ENCODE data around the gene TLCD2. TPM values are rescaled to one million over a fixed set of nuclear protein-coding genes. Genes with fewer than 3 reads are reported as not detected.

Gene TLCD2
- total and polyA plus RNA-seq, 9 of the 15 experiments (the other 6 are each of a cell fraction or from before 2014, with no cell fraction given) = 0.10 to 0.89 (median 0.58) TPM

DNA sequence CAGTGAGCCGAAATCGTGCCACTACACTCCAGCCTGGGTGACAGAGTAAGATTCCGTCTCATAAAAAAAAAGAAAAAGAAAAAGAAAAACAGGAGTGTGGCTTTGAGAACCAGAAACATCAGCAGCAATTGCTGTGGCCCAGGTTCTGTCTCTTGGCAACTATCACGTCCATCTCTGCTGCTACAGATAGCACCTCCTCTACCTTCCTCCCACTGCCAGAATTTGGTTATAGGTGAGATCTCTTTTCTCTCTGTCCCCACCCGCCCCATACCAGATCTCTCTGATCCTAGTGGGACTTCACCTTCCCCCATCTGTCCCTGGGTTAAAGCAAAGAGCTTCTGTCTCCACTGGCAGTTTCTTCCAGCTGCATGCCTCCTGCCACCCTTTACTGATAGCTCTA, 3.1 kb downstream of the TLCD2 start (continued):
- TF ChIP-seq, protein P1, sequence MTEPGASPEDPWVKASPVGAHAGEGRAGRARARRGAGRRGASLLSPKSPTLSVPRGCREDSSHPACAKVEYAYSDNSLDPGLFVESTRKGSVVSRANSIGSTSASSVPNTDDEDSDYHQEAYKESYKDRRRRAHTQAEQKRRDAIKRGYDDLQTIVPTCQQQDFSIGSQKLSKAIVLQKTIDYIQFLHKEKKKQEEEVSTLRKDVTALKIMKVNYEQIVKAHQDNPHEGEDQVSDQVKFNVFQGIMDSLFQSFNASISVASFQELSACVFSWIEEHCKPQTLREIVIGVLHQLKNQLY (CRISPR knock-in tag; conservative IDR thresholded peaks at IDR 0.05) = no peak

- Histone ChIP-seq H4K20me1 (replicated peaks; ENCODE audit: control insufficient read depth, insufficient read depth, low read length) (no peaks in the 10 kb centered on the region), H3K4me2 (ENCODE audit: insufficient read depth, low read length) (peak overlapping the region; percentile 26), H2AFZ (ENCODE audit: low read depth, low read length) (peak overlapping the region; percentile 48; the same call in 1 of the 2 replicates), H3K27ac (ENCODE audit: extremely low read depth, low read depth, low read length) (no peak overlapping the region), H3K79me2 (ENCODE audit: control insufficient read depth, insufficient read depth, low read length) (no peaks in the 10 kb centered on the region), H3K36me3 (ENCODE audit: control insufficient read depth, insufficient read depth, low read length) (no peaks in the 10 kb centered on the region), H3K4me3 (no peak overlapping the region), H3K27me3 (ENCODE audit: control insufficient read depth in 2 of 2, insufficient read depth in 2 of 2, low read length in 2 of 2) (no peaks in the 10 kb centered on the region), H3K9ac (ENCODE audit: insufficient read depth in 1 of 2, low read depth in 2 of 2, low read length in 2 of 2) (no peak overlapping the region), H3K4me1 (replicated peaks in 1 of 2; ENCODE audit: control insufficient read depth in 2 of 2, insufficient read depth in 2 of 2, low read length in 2 of 2) (peaks cover 8 to 27% of the 10 kb centered on the region in 2 experiments; a peak in 4 of 5 replicates), H3K9me1 (ENCODE audit: control insufficient read depth, insufficient read depth, low read length) (no peaks in the 10 kb centered on the region), H3K9me3 (replicated peaks; ENCODE audit: control insufficient read depth, insufficient read depth, low read depth, low read length) (no peaks in the 10 kb centered on the region)
- ChIA-PET CTCF (ENCODE audit: low intra/inter-chr PET ratio) (no interaction called here), POLR2A (interaction anchor here (0.7 to 1.8 kb wide), 6 partner anchors 8 to 46 kb away, joined by 3 to 12 read pairs (median 4); no protein-coding TSS in a partner anchor)
- peak; percentile 82 for ATAC-seq
- in situ Hi-C loops (cut with MboI) = no loop called here
- FAIRE-seq = peak; percentile 82
- no TSS peak for BruUV-seq (replicated peaks)
- WGBS (ENCODE audit: insufficient coverage, low coverage, missing lambda C conversion rate) = 2% methylated on average over 7 of the region's 7 CpGs
- peak in 3 of 4 experiments; percentile 29 to 83 (median 69) for DNase-seq (ENCODE audit: extremely low read depth in 1 of 4, low spot score in 3 of 4)
- intact Hi-C loops (cut with micrococcal nuclease) = no loop called here
- TF ChIP-seq, protein P2, sequence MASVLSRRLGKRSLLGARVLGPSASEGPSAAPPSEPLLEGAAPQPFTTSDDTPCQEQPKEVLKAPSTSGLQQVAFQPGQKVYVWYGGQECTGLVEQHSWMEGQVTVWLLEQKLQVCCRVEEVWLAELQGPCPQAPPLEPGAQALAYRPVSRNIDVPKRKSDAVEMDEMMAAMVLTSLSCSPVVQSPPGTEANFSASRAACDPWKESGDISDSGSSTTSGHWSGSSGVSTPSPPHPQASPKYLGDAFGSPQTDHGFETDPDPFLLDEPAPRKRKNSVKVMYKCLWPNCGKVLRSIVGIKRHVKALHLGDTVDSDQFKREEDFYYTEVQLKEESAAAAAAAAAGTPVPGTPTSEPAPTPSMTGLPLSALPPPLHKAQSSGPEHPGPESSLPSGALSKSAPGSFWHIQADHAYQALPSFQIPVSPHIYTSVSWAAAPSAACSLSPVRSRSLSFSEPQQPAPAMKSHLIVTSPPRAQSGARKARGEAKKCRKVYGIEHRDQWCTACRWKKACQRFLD (CRISPR knock-in tag; IDR thresholded peaks at IDR 0.05) = 0 out of 2 replicates have a peak, but pooled peaks have one; percentile 34
- peak; percentile 43; the same call in 1 of the 2 replicates for TF ChIP-seq CTBP1 (IDR thresholded peaks at IDR 0.05; ENCODE audit: borderline replicate concordance)
- no peak for TF ChIP-seq ZNF316 (IDR thresholded peaks at IDR 0.05)
- peak; percentile 38; the same call in 1 of the 2 replicates for TF ChIP-seq EP300 (IDR thresholded peaks at IDR 0.05; ENCODE audit: low read length)
- TF ChIP-seq ZNF143 (CRISPR knock-in tag; IDR thresholded peaks at IDR 0.05) = no peak
- no peak for TF ChIP-seq ZNF134 (CRISPR knock-in tag; conservative IDR thresholded peaks at IDR 0.05)
- TF ChIP-seq THRB (CRISPR knock-in tag; conservative IDR thresholded peaks at IDR 0.05) = no peak
- TF ChIP-seq, protein P3, sequence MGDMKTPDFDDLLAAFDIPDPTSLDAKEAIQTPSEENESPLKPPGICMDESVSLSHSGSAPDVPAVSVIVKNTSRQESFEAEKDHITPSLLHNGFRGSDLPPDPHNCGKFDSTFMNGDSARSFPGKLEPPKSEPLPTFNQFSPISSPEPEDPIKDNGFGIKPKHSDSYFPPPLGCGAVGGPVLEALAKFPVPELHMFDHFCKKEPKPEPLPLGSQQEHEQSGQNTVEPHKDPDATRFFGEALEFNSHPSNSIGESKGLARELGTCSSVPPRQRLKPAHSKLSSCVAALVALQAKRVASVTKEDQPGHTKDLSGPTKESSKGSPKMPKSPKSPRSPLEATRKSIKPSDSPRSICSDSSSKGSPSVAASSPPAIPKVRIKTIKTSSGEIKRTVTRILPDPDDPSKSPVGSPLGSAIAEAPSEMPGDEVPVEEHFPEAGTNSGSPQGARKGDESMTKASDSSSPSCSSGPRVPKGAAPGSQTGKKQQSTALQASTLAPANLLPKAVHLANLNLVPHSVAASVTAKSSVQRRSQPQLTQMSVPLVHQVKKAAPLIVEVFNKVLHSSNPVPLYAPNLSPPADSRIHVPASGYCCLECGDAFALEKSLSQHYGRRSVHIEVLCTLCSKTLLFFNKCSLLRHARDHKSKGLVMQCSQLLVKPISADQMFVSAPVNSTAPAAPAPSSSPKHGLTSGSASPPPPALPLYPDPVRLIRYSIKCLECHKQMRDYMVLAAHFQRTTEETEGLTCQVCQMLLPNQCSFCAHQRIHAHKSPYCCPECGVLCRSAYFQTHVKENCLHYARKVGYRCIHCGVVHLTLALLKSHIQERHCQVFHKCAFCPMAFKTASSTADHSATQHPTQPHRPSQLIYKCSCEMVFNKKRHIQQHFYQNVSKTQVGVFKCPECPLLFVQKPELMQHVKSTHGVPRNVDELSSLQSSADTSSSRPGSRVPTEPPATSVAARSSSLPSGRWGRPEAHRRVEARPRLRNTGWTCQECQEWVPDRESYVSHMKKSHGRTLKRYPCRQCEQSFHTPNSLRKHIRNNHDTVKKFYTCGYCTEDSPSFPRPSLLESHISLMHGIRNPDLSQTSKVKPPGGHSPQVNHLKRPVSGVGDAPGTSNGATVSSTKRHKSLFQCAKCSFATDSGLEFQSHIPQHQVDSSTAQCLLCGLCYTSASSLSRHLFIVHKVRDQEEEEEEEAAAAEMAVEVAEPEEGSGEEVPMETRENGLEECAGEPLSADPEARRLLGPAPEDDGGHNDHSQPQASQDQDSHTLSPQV (IDR thresholded peaks at IDR 0.05) = no peak
These were observed 5.2 kb downstream of the TLCD2 start for GRCh38 chr17:1705004-1705403.
